OCI-LY3 (cell line): ENCODE measurements around the gene VAMP5.
"Not testable (repeated sequence)": the region's sequence is repeated elsewhere in the genome, so short reads cannot be mapped to it uniquely, and the experiment has no call there.

Experiments used
- H2AFZ ChIP-seq: fragments of 200-600, 300-600 bp; shearing (Covaris generic); 2 replicates; pipeline ENCODE4 v1.6.0; 2014; ENCODE audit warnings: antibody characterized with exemption, low read depth, low read length
- H3K27ac ChIP-seq: fragments of 200-600, 300-600 bp; sonication (generic); 2 replicates; pipeline ENCODE4 v1.5.1; 2014; ENCODE audit warnings: mild to moderate bottlenecking, low read length, moderate library complexity, mixed read lengths
- H3K27me3 ChIP-seq: fragments of 200-600, 300-600 bp; sonication (generic); 2 replicates; pipeline ENCODE4 v1.6.1; 2014; ENCODE audit warnings: low read depth, low read length, mixed read lengths
- H3K36me3 ChIP-seq: fragments of 200-600, 300-600 bp; sonication (generic); replicated peaks from 2 replicates; pipeline ENCODE3; 2014; ENCODE audit warnings: low read depth, low read length, mixed read lengths
- H3K4me1 ChIP-seq: fragments of 300-600, 200-600 bp; sonication (generic); 2 replicates; pipeline ENCODE4 v1.6.1; 2014; ENCODE audit warnings: low read length, mixed read lengths
- H3K4me2 ChIP-seq: fragments of 200-600, 300-600 bp; sonication (generic); 2 replicates; pipeline ENCODE4 v1.6.1; 2014; ENCODE audit warnings: low read length, mixed read lengths
- H3K4me3 ChIP-seq: fragments of 300-600, 200-600 bp; sonication (generic); 2 replicates; pipeline ENCODE4 v1.5.1; 2014; ENCODE audit warnings: antibody characterized with exemption, mild to moderate bottlenecking, low read length, moderate library complexity
- H3K79me2 ChIP-seq: fragments of 300-600, 200-600 bp; shearing (Covaris generic); 2 replicates; pipeline ENCODE4 v1.6.1; 2014; ENCODE audit warnings: mild to moderate bottlenecking, low read length, mixed read lengths
- H3K9ac ChIP-seq: fragments of 300-600, 200-600 bp; shearing (Covaris generic); 2 replicates; pipeline ENCODE4 v1.6.0; 2014; ENCODE audit warnings: mild to moderate bottlenecking, low read length, moderate library complexity
- H3K9me3 ChIP-seq: fragments of 200-600, 300-600 bp; shearing (Covaris generic); 2 replicates; pipeline ENCODE4 v1.6.1; 2014; ENCODE audit warnings: low read length, mixed read lengths; ENCODE audit not compliant: insufficient read depth
- H4K20me1 ChIP-seq: fragments of 200-600, 300-600 bp; sonication (generic); 2 replicates; pipeline ENCODE4 v1.6.1; 2016; ENCODE audit warnings: low read length, mixed read lengths; ENCODE audit not compliant: insufficient read depth
- EZH2phosphoT487 ChIP-seq: fragments of 200-600 bp; shearing (Covaris generic); IDR thresholded peaks from 2 replicates; pipeline ENCODE4 v1.6.1; 2018; ENCODE audit warnings: antibody characterized with exemption, mixed run types, low read depth
- TF ChIP-seq, protein P1 (sequence below): fragments of 200-600, 300-600 bp; sonication (generic); IDR thresholded peaks from 2 replicates; pipeline ENCODE4 v1.5.1; 2014; ENCODE audit warnings: antibody characterized with exemption, low read length, low read depth

Gene VAMP5

GRCh38 chr2:85615413-85615728 lies 31.1 kb downstream of the VAMP5 start:
- Histone ChIP-seq H3K27me3 (no peaks in the 10 kb centered on the region), H3K4me3 (no peak overlapping the region), H3K79me2 (peaks cover 54% of the 10 kb centered on the region), H3K27ac (no peak overlapping the region), H3K4me2 (no peak overlapping the region), H3K9ac (no peak overlapping the region), H2AFZ (no peak overlapping the region), H4K20me1 (peaks cover 7% of the 10 kb centered on the region), H3K9me3 (no peaks in the 10 kb centered on the region), H3K36me3 (peaks cover 14% of the 10 kb centered on the region), H3K4me1 (peaks cover 13% of the 10 kb centered on the region)
- TF ChIP-seq, protein P1, sequence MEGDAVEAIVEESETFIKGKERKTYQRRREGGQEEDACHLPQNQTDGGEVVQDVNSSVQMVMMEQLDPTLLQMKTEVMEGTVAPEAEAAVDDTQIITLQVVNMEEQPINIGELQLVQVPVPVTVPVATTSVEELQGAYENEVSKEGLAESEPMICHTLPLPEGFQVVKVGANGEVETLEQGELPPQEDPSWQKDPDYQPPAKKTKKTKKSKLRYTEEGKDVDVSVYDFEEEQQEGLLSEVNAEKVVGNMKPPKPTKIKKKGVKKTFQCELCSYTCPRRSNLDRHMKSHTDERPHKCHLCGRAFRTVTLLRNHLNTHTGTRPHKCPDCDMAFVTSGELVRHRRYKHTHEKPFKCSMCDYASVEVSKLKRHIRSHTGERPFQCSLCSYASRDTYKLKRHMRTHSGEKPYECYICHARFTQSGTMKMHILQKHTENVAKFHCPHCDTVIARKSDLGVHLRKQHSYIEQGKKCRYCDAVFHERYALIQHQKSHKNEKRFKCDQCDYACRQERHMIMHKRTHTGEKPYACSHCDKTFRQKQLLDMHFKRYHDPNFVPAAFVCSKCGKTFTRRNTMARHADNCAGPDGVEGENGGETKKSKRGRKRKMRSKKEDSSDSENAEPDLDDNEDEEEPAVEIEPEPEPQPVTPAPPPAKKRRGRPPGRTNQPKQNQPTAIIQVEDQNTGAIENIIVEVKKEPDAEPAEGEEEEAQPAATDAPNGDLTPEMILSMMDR: no peak
- no peak for TF ChIP-seq EZH2phosphoT487

GRCh38 chr2:85617723-85618122 lies 33.5 kb downstream of the VAMP5 start:
- peak overlapping the region; percentile 88; the same call in 1 of the 2 replicates for H3K4me3 ChIP-seq
- H3K4me1 ChIP-seq, H3K27me3 ChIP-seq, H3K9ac ChIP-seq, H3K27ac ChIP-seq, H4K20me1 ChIP-seq, H2AFZ ChIP-seq, H3K9me3 ChIP-seq: not testable (repeated sequence)
- peak overlapping the region; percentile 92 for H3K4me2 ChIP-seq
- peaks cover 50% of the 10 kb centered on the region for H3K79me2 ChIP-seq
- H3K36me3 ChIP-seq: peaks cover 25% of the 10 kb centered on the region

DNA sequence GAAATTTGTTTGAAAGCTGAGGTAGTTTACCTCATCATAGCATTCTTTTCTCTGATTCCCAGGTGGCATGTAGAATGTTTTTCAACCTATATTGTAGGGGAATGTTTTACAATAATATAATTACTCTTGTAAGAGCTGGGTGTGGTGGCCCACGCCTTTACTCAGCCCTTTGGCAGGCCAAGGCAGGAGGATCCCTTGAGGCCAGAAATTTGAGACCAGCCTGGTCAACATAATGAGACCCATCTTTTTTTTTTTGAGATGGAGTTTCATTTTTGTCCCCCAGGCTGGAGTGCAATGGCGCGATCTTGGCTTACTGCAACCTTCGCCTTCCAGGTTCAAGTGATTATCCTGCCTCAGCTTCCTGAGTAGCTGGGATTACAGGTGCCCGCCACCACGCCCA lies 35.4 kb downstream of the VAMP5 start:
- Histone ChIP-seq H3K27me3 (no peaks in the 10 kb centered on the region), H2AFZ (no peak overlapping the region), H3K9me3 (no peaks in the 10 kb centered on the region), H3K9ac (no peak overlapping the region), H3K36me3 (peaks cover 37% of the 10 kb centered on the region), H4K20me1 (peaks cover 7% of the 10 kb centered on the region), H3K79me2 (peaks cover 50% of the 10 kb centered on the region), H3K4me1 (peaks cover 8% of the 10 kb centered on the region), H3K27ac (no peak overlapping the region), H3K4me3 (no peak overlapping the region), H3K4me2 (no peak overlapping the region)
- no peak for TF ChIP-seq EZH2phosphoT487
- TF ChIP-seq, protein P1: no peak

DNA sequence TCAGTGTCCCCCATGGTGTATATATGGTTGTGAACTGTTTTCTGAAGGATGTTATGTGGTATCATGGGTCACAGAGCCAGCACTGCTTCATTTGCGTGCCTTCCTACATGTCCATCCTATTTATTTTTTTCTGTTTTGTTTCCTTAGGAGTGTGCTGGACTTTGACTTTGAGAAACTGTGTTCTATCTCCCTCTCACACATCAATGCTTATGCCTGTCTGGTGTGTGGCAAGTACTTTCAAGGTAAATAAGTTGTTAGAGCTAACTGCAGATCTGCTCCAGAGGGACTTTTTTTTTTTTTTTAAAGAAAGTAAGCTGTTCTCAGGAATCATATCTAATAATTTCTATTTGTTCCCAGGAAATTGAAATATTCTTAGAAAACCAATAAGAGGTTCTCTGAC lies 37.1 kb downstream of the VAMP5 start:
- TF ChIP-seq EZH2phosphoT487: no peak
- TF ChIP-seq, protein P1: no peak
- Histone ChIP-seq H3K4me1 (peaks cover 8% of the 10 kb centered on the region), H3K4me2 (no peak overlapping the region), H3K4me3 (no peak overlapping the region), H3K27ac (no peak overlapping the region), H3K36me3 (peaks cover 44% of the 10 kb centered on the region), H3K79me2 (peaks cover 46% of the 10 kb centered on the region), H3K9ac (no peak overlapping the region), H4K20me1 (peaks cover 7% of the 10 kb centered on the region), H3K27me3 (no peaks in the 10 kb centered on the region), H3K9me3 (no peaks in the 10 kb centered on the region), H2AFZ (no peak overlapping the region)

DNA sequence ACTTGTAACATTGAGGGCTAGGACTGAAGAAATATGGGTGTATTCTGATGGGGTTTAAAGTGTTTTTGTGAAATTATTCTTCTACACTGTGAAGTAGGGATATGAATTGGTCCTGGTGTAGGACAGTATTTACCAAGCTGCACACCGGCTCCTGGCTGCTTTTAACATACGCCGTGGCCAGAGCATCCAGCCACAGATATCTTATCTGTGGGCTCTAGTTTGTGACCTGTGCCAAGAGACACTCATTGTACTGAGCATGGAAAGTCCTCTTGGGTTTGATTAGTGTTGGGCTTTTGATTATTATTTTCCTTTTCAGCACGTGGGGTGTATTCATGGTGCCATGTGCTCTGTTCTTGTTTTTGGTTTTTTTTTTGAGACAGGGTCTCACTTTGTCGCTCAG lies 39.8 kb downstream of the VAMP5 start:
- Histone ChIP-seq H3K27ac (no peak overlapping the region), H3K4me1 (peaks cover 8% of the 10 kb centered on the region), H2AFZ (no peak overlapping the region), H4K20me1 (no peaks in the 10 kb centered on the region), H3K9me3 (no peaks in the 10 kb centered on the region), H3K36me3 (peaks cover 43% of the 10 kb centered on the region), H3K4me3 (no peak overlapping the region), H3K27me3 (no peaks in the 10 kb centered on the region), H3K4me2 (no peak overlapping the region), H3K79me2 (peaks cover 22% of the 10 kb centered on the region), H3K9ac (no peak overlapping the region)
- no peak for TF ChIP-seq EZH2phosphoT487
- TF ChIP-seq, protein P1: no peak
